NCI-H128 (cell line): ENCODE data around the gene DOK4.
"Not testable (repeated sequence)": the region's sequence is repeated elsewhere in the genome, so short reads cannot be mapped to it uniquely, and the experiment has no call there.

ENCODE experiments used
- DNase-seq: peaks from one replicate; lab custom pipeline; 2025; ENCODE audit not compliant: unreplicated experiment; lab: John Stamatoyannopoulos, UW

Gene DOK4

GRCh38 chr16:57447186-57447962 lies 38.9 kb downstream of the DOK4 start, which contains the start of the genes CIAPIN1 and COQ9:
TSS of gene CIAPIN1 (minus strand) at chr16:57447385. CDS start at chr16:57440928, 6,457 bp downstream.
TSS of gene COQ9 (plus strand) at chr16:57447479. CDS start at chr16:57447506, 27 bp downstream.
- peak; percentile 83 for DNase-seq

- no peak for DNase-seq
Measured at GRCh38 chr16:57446531-57447185, 39.6 kb downstream of the DOK4 start.

GRCh38 chr16:57445510-57445909 lies 40.8 kb downstream of the DOK4 start:
- no peak for DNase-seq

GRCh38 chr16:57444711-57445110 lies 41.6 kb downstream of the DOK4 start:
- DNase-seq, result no peak

- not testable (repeated sequence) for DNase-seq
Measured at GRCh38 chr16:57440551-57440950, 45.7 kb downstream of the DOK4 start.

- DNase-seq, result not testable (repeated sequence)
Measured at GRCh38 chr16:57439947-57440346, 46.3 kb downstream of the DOK4 start.

- no peak for DNase-seq
Measured at GRCh38 chr16:57435838-57436237, 50.5 kb downstream of the DOK4 start.

GRCh38 chr16:57434003-57434402 lies 52.3 kb downstream of the DOK4 start:
- DNase-seq, result no peak

- DNase-seq, result no peak
Measured at GRCh38 chr16:57432989-57433388, 53.3 kb downstream of the DOK4 start.

GRCh38 chr16:57432505-57432904 lies 53.8 kb downstream of the DOK4 start:
- DNase-seq, result no peak

GRCh38 chr16:57430955-57431354 lies 55.3 kb downstream of the DOK4 start:
- no peak for DNase-seq

GRCh38 chr16:57427824-57428223 lies 58.5 kb downstream of the DOK4 start:
- no peak for DNase-seq

GRCh38 chr16:57427307-57427706 lies 59.0 kb downstream of the DOK4 start:
- no peak for DNase-seq

- no peak for DNase-seq
Measured at GRCh38 chr16:57426356-57426755, 59.9 kb downstream of the DOK4 start.

GRCh38 chr16:57424583-57424982 lies 61.7 kb downstream of the DOK4 start:
- DNase-seq, result no peak

GRCh38 chr16:57423152-57423551 lies 63.1 kb downstream of the DOK4 start:
- no peak for DNase-seq

GRCh38 chr16:57422026-57422944 lies 64.0 kb downstream of the DOK4 start:
- peak; percentile 17 for DNase-seq
